ENCODE data around the gene PSG1.
A peak's percentile ranks its signal among the peaks of the same experiment; 100 is the strongest.
"Not testable (repeated sequence)": the region's sequence is repeated elsewhere in the genome, so short reads cannot be mapped to it uniquely, and the experiment has no call there.

PSG1 gene

GRCh38 chr19:42879613-42880012 lies at the start of gene PSG1:
PSG1 (minus strand) TSS chr19:42879713; CDS start chr19:42879581, 132 bp downstream.
- H3K4me3 ChIP-seq, result no peak within 1 kb of the TSS
- no peak within 1 kb of the TSS for H3K27ac ChIP-seq

GRCh38 chr19:42928896-42929295 lies 49.4 kb upstream of the PSG1 start:
- Histone ChIP-seq H3K27ac (no peak overlapping the region), H3K4me3 (no peak overlapping the region)

DNA sequence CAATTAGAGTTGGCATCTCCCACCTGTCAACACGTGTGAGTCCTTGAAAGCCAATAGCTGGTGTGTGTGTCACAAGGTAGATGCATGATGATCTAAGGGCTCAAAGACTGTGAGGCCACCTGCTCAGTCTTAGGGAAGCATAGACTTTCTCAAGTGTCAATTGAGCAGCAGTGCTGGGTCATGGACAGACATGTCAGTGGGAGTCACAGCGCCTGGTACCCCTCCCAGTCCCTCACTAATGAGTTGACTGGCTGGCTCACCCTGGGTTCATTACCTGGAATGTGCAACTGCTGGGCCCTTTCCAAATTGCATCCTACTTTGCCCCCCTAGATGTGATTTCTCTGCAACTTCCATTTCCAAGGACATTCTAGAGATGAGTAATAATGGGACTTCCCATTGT lies 47.3 kb upstream of the PSG1 start:
- H3K4me3 ChIP-seq, result no peak overlapping the region

DNA sequence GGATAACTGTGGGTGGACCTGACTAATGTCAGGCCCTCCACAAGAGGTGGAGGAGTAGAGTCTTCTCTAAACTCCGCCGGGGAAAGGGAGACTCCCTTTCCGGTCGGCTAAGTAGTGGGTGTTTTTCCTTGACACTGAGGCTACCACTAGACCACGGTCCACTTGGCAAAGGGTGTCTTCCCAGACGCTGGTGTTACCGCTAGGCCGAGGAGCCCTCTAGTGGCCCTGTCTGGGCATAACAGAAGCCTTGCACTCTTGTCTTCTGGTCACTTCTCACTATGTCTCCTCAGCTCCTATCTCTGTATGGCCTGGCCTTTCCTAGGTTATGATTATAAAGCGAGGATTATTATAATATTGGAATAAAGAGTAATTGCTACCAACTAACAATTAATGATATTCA lies 43.6 kb upstream of the PSG1 start:
- not testable (repeated sequence) for H3K27ac ChIP-seq

More for the DNA sequence above, 47.3 kb upstream of the PSG1 start:
- H3K27ac ChIP-seq, result no peak overlapping the region

GRCh38 chr19:42920971-42921370 lies 41.5 kb upstream of the PSG1 start:
- not testable (repeated sequence) for H3K4me3 ChIP-seq, H3K27ac ChIP-seq

More for the DNA sequence above, 43.6 kb upstream of the PSG1 start:
- not testable (repeated sequence) for H3K4me3 ChIP-seq

- no peak overlapping the region for H3K27ac ChIP-seq
- no peak overlapping the region for H3K4me3 ChIP-seq
Measured at GRCh38 chr19:42919757-42920079, 40.2 kb upstream of the PSG1 start.

GRCh38 chr19:42919070-42919756 lies 39.7 kb upstream of the PSG1 start:
- not testable (repeated sequence) for H3K27ac ChIP-seq, H3K4me3 ChIP-seq

DNA sequence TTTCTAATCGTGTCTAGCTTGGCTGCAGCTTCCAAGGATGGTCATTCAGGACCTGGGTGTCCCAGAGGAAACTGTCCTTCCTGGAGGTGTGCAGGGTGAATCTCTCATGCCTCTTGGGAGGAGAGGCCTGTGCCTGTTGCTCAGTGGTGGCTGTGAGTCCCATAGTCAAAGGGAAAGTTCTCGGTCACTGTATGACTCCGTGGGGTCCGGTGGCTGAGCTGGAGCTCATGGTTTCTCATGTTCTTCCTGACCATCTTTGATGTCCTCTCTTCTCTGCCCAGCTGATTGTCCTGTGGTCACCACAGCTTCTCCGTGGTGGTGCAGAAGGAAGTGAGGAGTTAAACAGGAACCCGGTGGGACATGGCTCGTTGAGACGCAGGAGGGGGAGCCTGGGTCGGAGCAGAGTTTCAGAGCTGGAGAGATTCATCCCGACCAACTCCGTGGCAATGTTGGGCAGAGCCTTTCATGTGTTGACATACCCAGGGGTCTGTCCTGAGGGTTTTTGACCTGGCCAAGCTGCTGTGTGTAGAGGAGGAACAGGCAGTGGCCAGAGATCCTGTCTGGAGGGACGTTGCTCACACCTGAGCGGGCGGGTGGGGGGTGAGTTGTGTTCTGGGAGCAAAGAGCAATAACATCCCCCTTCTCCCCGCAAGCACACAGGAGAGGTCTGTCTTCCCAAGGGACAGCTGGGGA lies 39.0 kb upstream of the PSG1 start:
- H3K27ac ChIP-seq, H3K4me3 ChIP-seq: not testable (repeated sequence)

- H3K4me3 ChIP-seq, H3K27ac ChIP-seq: not testable (repeated sequence)
Measured at GRCh38 chr19:42917634-42918033, 38.1 kb upstream of the PSG1 start, which contains the start of gene PSG6. PSG6 (minus strand) TSS chr19:42917894; CDS start chr19:42917792, 102 bp downstream.

- not testable (repeated sequence) for H3K27ac ChIP-seq, H3K4me3 ChIP-seq
Measured at GRCh38 chr19:42916931-42917330, 37.4 kb upstream of the PSG1 start.

GRCh38 chr19:42913516-42913915 lies 34.0 kb upstream of the PSG1 start:
- H3K27ac ChIP-seq, H3K4me3 ChIP-seq: not testable (repeated sequence)

GRCh38 chr19:42912941-42913340 lies 33.4 kb upstream of the PSG1 start:
- not testable (repeated sequence) for H3K27ac ChIP-seq, H3K4me3 ChIP-seq

DNA sequence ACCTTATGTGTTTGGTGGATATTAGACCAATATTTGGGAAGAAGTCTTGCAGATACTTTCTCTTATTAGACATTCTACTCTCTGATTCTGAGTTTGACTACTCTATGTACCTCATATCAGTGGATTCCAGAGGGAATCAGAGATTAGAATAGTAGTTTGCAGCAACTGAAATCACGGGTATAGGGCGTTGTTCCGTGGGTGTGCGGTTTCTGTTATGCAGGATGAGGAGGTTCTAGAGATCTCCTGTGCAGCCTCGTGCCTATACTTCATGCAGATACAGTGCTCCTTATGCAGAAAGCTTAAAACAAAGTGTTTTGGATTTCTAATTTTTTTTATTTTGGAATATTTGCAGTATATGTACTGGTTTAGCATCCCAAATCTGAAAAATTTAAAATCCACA lies 32.2 kb upstream of the PSG1 start:
- H3K27ac ChIP-seq, H3K4me3 ChIP-seq: not testable (repeated sequence)

GRCh38 chr19:42906162-42906561 lies 26.6 kb upstream of the PSG1 start:
- H3K4me3 ChIP-seq, result not testable (repeated sequence)

DNA sequence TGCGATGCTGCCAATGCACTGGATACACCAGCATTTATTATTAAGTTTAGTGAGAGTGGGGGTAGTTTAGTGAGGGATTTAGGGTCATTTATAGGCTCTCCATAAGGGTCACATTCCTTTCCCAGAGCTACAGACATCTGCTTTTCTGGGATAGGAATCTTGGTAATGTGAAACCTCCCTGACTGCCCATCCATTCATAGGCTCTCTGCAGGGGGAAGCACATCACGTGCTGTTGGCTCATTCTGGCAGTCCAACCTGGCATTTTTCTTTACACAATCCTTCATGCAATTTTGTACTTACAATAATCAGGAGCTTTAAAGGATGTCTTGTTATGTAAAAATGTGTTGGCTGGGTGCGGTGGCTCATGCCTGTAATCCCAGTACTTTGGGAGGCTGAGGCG lies 21.0 kb upstream of the PSG1 start:
- H3K27ac ChIP-seq, H3K4me3 ChIP-seq: not testable (repeated sequence)

More at GRCh38 chr19:42906162-42906561, 26.6 kb upstream of the PSG1 start:
- H3K27ac ChIP-seq, result not testable (repeated sequence)

DNA sequence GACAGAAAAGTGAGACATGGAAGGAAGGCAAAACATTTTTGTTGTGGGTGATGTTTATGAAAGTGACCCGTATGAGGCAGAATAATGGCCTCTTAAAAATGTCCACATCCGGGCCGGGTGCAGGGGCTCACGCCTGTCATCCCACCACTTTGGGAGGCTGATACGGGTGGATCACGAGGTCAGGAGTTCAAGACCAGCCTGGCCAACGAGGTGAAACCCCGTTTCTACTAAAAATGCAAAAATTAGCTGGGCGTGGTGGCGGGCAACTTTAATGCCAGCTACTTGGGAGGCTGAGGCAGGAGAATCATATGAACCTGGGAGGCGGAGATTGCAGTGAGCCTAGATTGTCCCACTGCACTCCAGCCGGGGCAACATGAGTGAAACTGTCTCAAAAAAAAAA lies 20.2 kb upstream of the PSG1 start:
- not testable (repeated sequence) for H3K4me3 ChIP-seq

GRCh38 chr19:42899110-42899509 lies 19.6 kb upstream of the PSG1 start:
- not testable (repeated sequence) for H3K27ac ChIP-seq, H3K4me3 ChIP-seq

More for the DNA sequence above, 20.2 kb upstream of the PSG1 start:
- not testable (repeated sequence) for H3K27ac ChIP-seq

- H3K4me3 ChIP-seq, H3K27ac ChIP-seq: not testable (repeated sequence)
Measured at GRCh38 chr19:42898656-42899055, 19.1 kb upstream of the PSG1 start.

GRCh38 chr19:42897729-42898128 lies 18.2 kb upstream of the PSG1 start:
- H3K27ac ChIP-seq, H3K4me3 ChIP-seq: not testable (repeated sequence)

DNA sequence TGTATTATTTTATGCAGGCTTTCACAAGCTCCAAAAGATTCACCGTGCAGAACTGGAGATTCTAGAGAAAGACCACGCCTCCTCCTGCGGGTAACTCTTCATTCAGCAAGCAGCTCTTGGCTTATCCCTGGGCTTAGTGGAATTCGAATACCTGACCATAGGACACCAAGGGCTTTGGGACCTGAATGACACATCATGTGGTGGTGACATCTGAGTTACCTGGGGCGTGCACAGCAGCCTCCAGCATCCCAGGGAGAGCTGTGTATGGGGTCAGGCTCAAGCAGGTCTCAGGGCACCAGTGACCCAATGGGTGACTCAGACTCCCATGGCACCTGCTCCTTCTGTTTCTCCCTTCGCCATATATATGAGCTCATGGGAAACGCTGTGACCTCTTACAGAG lies 10.9 kb upstream of the PSG1 start:
- not testable (repeated sequence) for H3K27ac ChIP-seq, H3K4me3 ChIP-seq

- not testable (repeated sequence) for H3K4me3 ChIP-seq
- H3K27ac ChIP-seq, result peak overlapping the region in 3 of 21 experiments; percentile 6 to 61 (median 17)
Measured at GRCh38 chr19:42887876-42888445, 8.4 kb upstream of the PSG1 start.

Measured in skin epidermis (tissue), 12 donors.